Activated CD4-positive, CD25-positive, alpha-beta regulatory T cell treated with anti-CD3 and anti-CD28 coated beads, Interleukin-2, amount 50 U/mL, for 24 hours (primary cell): ENCODE results near the gene F13B.
"Not testable (repeated sequence)": the region's sequence is repeated elsewhere in the genome, so short reads cannot be mapped to it uniquely, and the experiment has no call there.

Source experiments
- ATAC-seq, 2 donors: fragments of 150-1000 bp; cut with Tn5 transposase; one replicate each; pipeline ENCODE4 v1.10.0; 2021; ENCODE audit warnings: mild to moderate bottlenecking in 1 of 2, moderate library complexity in 1 of 2

Gene F13B

GRCh38 chr1:197042676-197043341, 24.3 kb downstream of the F13B start:
- ATAC-seq = no peak

GRCh38 chr1:197041486-197042353, 25.3 kb downstream of the F13B start:
- ATAC-seq = no peak

- ATAC-seq = no peak
Observed at GRCh38 chr1:197036861-197037260, 30.2 kb downstream of the F13B start.

GRCh38 chr1:197034631-197035339, 32.3 kb downstream of the F13B start:
- ATAC-seq = not testable (repeated sequence)

GRCh38 chr1:197029749-197030148, 37.3 kb downstream of the F13B start:
- ATAC-seq = no peak

GRCh38 chr1:197027359-197027758, 39.7 kb downstream of the F13B start:
- no peak for ATAC-seq

- no peak for ATAC-seq
Observed at GRCh38 chr1:197024460-197024859, 42.6 kb downstream of the F13B start.

GRCh38 chr1:197021716-197022115, 45.3 kb downstream of the F13B start:
- no peak for ATAC-seq

GRCh38 chr1:197017558-197018146, 49.4 kb downstream of the F13B start:
- no peak for ATAC-seq

GRCh38 chr1:197016751-197017150, 50.3 kb downstream of the F13B start:
- ATAC-seq = no peak

- no peak for ATAC-seq
Observed at GRCh38 chr1:197013234-197013633, 53.8 kb downstream of the F13B start.

- no peak for ATAC-seq
Observed at GRCh38 chr1:197011614-197012013, 55.4 kb downstream of the F13B start.

- no peak for ATAC-seq
Observed at GRCh38 chr1:197008861-197009260, 58.2 kb downstream of the F13B start.

- ATAC-seq = peak in 1 of 2 donors; percentile 13
Observed at GRCh38 chr1:197003132-197003531, 63.9 kb downstream of the F13B start.

- no peak for ATAC-seq
Observed at GRCh38 chr1:197001828-197002227, 65.2 kb downstream of the F13B start.

GRCh38 chr1:196997423-196997822, 69.6 kb downstream of the F13B start:
- ATAC-seq = no peak

- ATAC-seq = no peak
Observed at GRCh38 chr1:196993916-196994315, 73.1 kb downstream of the F13B start.

GRCh38 chr1:196991919-196992651, 75.0 kb downstream of the F13B start:
- not testable (repeated sequence) for ATAC-seq
